ENCODE measurements around the gene KBTBD4.

The KBTBD4 gene

GRCh38 chr11:47599902-47600301, 21.1 kb upstream of the KBTBD4 start:
- DNase-seq (ENCODE audit: insufficient read length, low spot score) (no peak), FAIRE-seq (peak; percentile 32)
- TF ChIP-seq CTCF (IDR thresholded peaks at IDR 0.05; ENCODE audit: insufficient read depth, missing control alignments), result no peak

GRCh38 chr11:47595967-47596366, 17.2 kb upstream of the KBTBD4 start:
- FAIRE-seq (no peak), DNase-seq (ENCODE audit: insufficient read length, low spot score) (no peak)
- TF ChIP-seq CTCF (IDR thresholded peaks at IDR 0.05; ENCODE audit: insufficient read depth, missing control alignments), result no peak

GRCh38 chr11:47595029-47595428, 16.3 kb upstream of the KBTBD4 start:
- no peak for TF ChIP-seq CTCF (IDR thresholded peaks at IDR 0.05; ENCODE audit: insufficient read depth, missing control alignments)

GRCh38 chr11:47593934-47594855, 15.4 kb upstream of the KBTBD4 start, which contains the start of gene C1QTNF4:
Gene C1QTNF4 (minus strand): TSS chr11:47594411. CDS start chr11:47590810, 3,601 bp downstream.
- TF ChIP-seq CTCF (IDR thresholded peaks at IDR 0.05; ENCODE audit: insufficient read depth, missing control alignments), result no peak
- DNase-seq (ENCODE audit: insufficient read length, low spot score), result no peak
- no peak for FAIRE-seq

More at GRCh38 chr11:47595029-47595428, 16.3 kb upstream of the KBTBD4 start:
- FAIRE-seq (no peak), DNase-seq (ENCODE audit: insufficient read length, low spot score) (no peak)

GRCh38 chr11:47593492-47593933, 14.7 kb upstream of the KBTBD4 start:
- TF ChIP-seq CTCF (IDR thresholded peaks at IDR 0.05; ENCODE audit: insufficient read depth, missing control alignments), result no peak
- no peak for DNase-seq (ENCODE audit: insufficient read length, low spot score)
- FAIRE-seq, result no peak

GRCh38 chr11:47592970-47593369, 14.2 kb upstream of the KBTBD4 start:
- DNase-seq (ENCODE audit: insufficient read length, low spot score) (no peak), FAIRE-seq (no peak)
- no peak for TF ChIP-seq CTCF (IDR thresholded peaks at IDR 0.05; ENCODE audit: insufficient read depth, missing control alignments)

GRCh38 chr11:47592251-47592650, 13.5 kb upstream of the KBTBD4 start:
- no peak for FAIRE-seq
- no peak for TF ChIP-seq CTCF (IDR thresholded peaks at IDR 0.05; ENCODE audit: insufficient read depth, missing control alignments)
- no peak for DNase-seq (ENCODE audit: insufficient read length, low spot score)

Data from D721Med (cell line).